Aorta (tissue), 5 donors: Measurements from ENCODE around the gene DNAAF1. TPM values are rescaled to one million over a fixed set of nuclear protein-coding genes. Genes with fewer than 3 reads are reported as not detected.

Experiments used
- ATAC-seq: fragments of 200-7000 bp; cut with Tn5 transposase; one replicate; pipeline ENCODE4 v1.9.1; 2022; ENCODE audit warnings: moderate library complexity; ENCODE audit not compliant: low FRiP score
- DNase-seq, 2 donors: peaks; one replicate each; pipeline ENCODE4 v3.0.0-alpha.2; 2020
- H3K27ac ChIP-seq, 2 donors: one replicate each; pipeline ENCODE4 v1.5.1; 2013; ENCODE audit warnings: low read length in 2 of 2, mild to moderate bottlenecking in 2 of 2, moderate library complexity in 2 of 2, control low read depth in 1 of 2, inconsistent platforms in 1 of 2, low read depth in 1 of 2
- H3K27me3 ChIP-seq, 2 donors: one replicate each; pipeline ENCODE4 v1.6.1; 2013; ENCODE audit warnings: control low read depth in 1 of 2, low read length in 1 of 2, mild to moderate bottlenecking in 1 of 2, moderate library complexity in 1 of 2; ENCODE audit not compliant: insufficient read depth in 2 of 2, control insufficient read depth in 1 of 2
- H3K36me3 ChIP-seq, 2 donors: one replicate each; pipeline ENCODE4 v1.6.1; 2013; ENCODE audit warnings: control low read depth in 1 of 2, low read length in 1 of 2, mild to moderate bottlenecking in 1 of 2; ENCODE audit not compliant: insufficient read depth in 2 of 2, control insufficient read depth in 1 of 2
- H3K4me1 ChIP-seq, 2 donors: one replicate each; pipeline ENCODE4 v1.6.1; 2013; ENCODE audit warnings: low read length in 2 of 2, control low read depth in 1 of 2, mild to moderate bottlenecking in 1 of 2, moderate library complexity in 1 of 2; ENCODE audit not compliant: insufficient read depth in 2 of 2, control insufficient read depth in 1 of 2
- H3K4me3 ChIP-seq, 2 donors: one replicate each; pipeline ENCODE4 v1.5.1; 2013; ENCODE audit warnings: low read length in 2 of 2, control low read depth in 1 of 2, mild to moderate bottlenecking in 1 of 2
- H3K9me3 ChIP-seq: one replicate; pipeline ENCODE4 v1.6.1; 2013; ENCODE audit warnings: mild to moderate bottlenecking, low read length; ENCODE audit not compliant: control insufficient read depth
- WGBS, 2 donors: extraction: QIAGEN DNeasy Blood & Tissue Kit; methylation state at CpG; one replicate each; pipeline ENCODE4 v1.1.7; 2013; 5-methylcytosine and 5-hydroxymethylcytosine counted together
- intact Hi-C, 2 donors: fragments of 100-400 bp; cut with DNase I; formaldehyde crosslinking; loops; one replicate each; pipeline versions ENCODE4 v1.14.2 to v1.15.0; 2022
- polyA plus RNA-seq, 2 donors: library from polyadenylated mRNA; stranded (reverse); fragments of 200-250 nt; gene quantifications; one replicate each; pipeline ENCODE4 v1.2.3, GENCODE V29; 2013
- total RNA-seq, 2 donors: library from RNA; stranded (reverse); fragmentation: NEBNext Ultra II Directional; extraction: Animal tissue kit (Norgen Biotek cat#: 25700); gene quantifications; one replicate each; pipeline ENCODE4 v1.2.1, GENCODE V29; 2021
- donor health status: healthy with polysubstance abuse.
- donor health status: Bipolar disorder and iron deficiency.
- donor health status: DM: no; HTN: no; CAD: no.
- donor health status: DM: no; HTN: no; CAD: no.
- donor health status: DM: yes; HTN: yes; CAD: no.

Gene DNAAF1
- total and polyA plus RNA-seq, 4 donors: 0.19 to 1.4 (median 0.48) TPM; not detected in 1

DNA sequence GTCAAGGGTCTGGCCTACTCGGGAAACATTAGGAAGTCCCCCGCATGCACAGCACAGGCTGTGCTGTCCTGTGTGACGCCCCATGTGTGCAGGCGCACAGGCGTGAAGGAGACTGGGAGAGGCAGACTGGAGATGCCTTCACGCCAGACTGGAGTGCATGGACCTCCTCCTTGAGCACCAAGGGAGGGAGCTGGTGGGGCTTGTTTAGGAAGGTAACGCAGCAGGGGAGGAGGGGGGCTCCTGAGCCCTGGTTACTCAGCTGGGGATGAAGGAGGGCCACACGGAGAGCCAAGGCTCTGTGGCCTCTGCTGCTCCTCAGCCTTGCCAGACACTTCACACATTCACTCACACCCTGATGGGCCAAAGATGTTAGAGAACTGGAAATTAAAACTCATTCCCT lies 7.8 kb upstream of the DNAAF1 start:
- intact Hi-C loops: no loop called here
- ATAC-seq (no peak), DNase-seq (no peak)
- H3K9me3 ChIP-seq: no peaks in the 10 kb centered on the region
- 82 to 84% methylated on average over 8 of the region's 8 CpGs for WGBS, 2 donors
- H3K27me3 ChIP-seq: no peaks in the 10 kb centered on the region
- no peaks in the 10 kb centered on the region for H3K4me1 ChIP-seq
- no peaks in the 10 kb centered on the region for H3K36me3 ChIP-seq
- H3K27ac ChIP-seq: no peak overlapping the region
- H3K4me3 ChIP-seq: no peak overlapping the region

GRCh38 chr16:84137769-84138357 lies 7.2 kb upstream of the DNAAF1 start:
- Histone ChIP-seq H3K27me3 (no peaks in the 10 kb centered on the region), H3K4me1 (no peaks in the 10 kb centered on the region), H3K9me3 (no peaks in the 10 kb centered on the region), H3K36me3 (no peaks in the 10 kb centered on the region), H3K4me3 (no peak overlapping the region), H3K27ac (no peak overlapping the region)
- no peak for DNase-seq
- WGBS, 2 donors: 92 to 95% methylated on average over 7 of the region's 7 CpGs
- intact Hi-C loops: no loop called here
- no peak for ATAC-seq

DNA sequence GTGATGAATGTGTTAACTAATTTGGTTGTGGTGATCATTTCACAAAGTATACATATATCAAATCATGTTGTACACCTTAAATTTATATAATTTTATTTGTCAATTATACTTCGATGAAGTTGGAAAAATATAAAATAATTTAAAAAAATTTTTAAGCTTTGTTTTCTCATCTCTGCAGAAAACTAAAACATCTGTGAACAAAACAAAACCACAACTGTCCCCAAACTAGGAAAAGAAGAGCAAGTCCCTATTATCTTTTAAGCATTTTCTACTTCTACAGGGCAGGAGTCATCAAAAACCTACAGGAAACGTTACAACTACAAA lies 6.6 kb upstream of the DNAAF1 start:
- Histone ChIP-seq H3K4me3 (no peak overlapping the region), H3K36me3 (no peaks in the 10 kb centered on the region), H3K9me3 (no peaks in the 10 kb centered on the region), H3K4me1 (no peaks in the 10 kb centered on the region), H3K27ac (no peak overlapping the region), H3K27me3 (no peaks in the 10 kb centered on the region)
- no peak for DNase-seq
- intact Hi-C loops: no loop called here
- WGBS, 2 donors: 65 to 71% methylated on average over 2 of the region's 2 CpGs
- ATAC-seq: no peak

- Histone ChIP-seq H3K27me3 (no peaks in the 10 kb centered on the region), H3K9me3 (no peaks in the 10 kb centered on the region), H3K4me1 (no peaks in the 10 kb centered on the region), H3K27ac (no peak overlapping the region), H3K36me3 (no peaks in the 10 kb centered on the region), H3K4me3 (no peak overlapping the region)
- intact Hi-C loops: no loop called here
- ATAC-seq (peak; percentile 24), DNase-seq (no peak)
- WGBS, 2 donors: 76 to 77% methylated on average over 14 of the region's 14 CpGs
These were observed 6.1 kb upstream of the DNAAF1 start for GRCh38 chr16:84138824-84139627.

DNA sequence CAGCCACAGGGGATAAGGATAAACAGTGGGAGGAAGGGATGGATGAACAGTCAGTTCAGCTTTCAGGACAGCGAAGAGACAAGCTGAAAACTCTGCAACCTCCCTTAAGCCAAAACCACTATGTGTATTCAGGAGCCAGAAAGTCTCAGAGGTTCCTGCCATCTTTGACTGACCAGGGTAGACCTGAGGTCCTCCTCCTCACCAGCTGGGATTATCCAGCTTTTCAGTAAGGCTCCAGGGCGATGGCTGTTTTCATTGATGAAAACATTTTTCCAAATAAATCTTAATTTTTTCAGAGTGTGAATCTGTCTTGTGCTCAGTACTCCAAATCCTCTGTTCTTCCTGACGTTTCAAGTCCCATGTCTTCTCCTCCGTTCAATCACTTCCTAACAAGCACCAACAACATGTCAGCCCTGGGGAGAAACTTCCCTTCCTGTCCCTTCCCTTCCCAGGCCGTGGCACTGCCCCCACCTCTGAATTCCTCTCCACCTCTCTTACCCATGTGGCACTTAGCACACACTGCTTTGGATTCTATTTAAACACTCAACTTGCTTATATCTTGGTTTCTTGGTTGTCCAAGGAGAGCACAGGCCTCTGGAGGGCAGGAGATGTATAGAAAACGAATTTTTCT lies 5.4 kb upstream of the DNAAF1 start:
- intact Hi-C loops: no loop called here
- Histone ChIP-seq H3K4me3 (no peak overlapping the region), H3K27me3 (no peaks in the 10 kb centered on the region), H3K4me1 (no peaks in the 10 kb centered on the region), H3K36me3 (no peaks in the 10 kb centered on the region), H3K27ac (no peak overlapping the region), H3K9me3 (no peaks in the 10 kb centered on the region)
- ATAC-seq (no peak), DNase-seq (no peak)
- 77 to 78% methylated on average over 6 of the region's 6 CpGs for WGBS, 2 donors

- Histone ChIP-seq H3K4me1 (no peaks in the 10 kb centered on the region), H3K9me3 (no peaks in the 10 kb centered on the region), H3K27ac (no peak overlapping the region), H3K36me3 (no peaks in the 10 kb centered on the region), H3K4me3 (no peak overlapping the region), H3K27me3 (no peaks in the 10 kb centered on the region)
- ATAC-seq (no peak), DNase-seq (no peak)
- WGBS, 2 donors: 80 to 86% methylated on average over 13 of the region's 13 CpGs
- intact Hi-C loops: no loop called here
These were observed 3.9 kb upstream of the DNAAF1 start for GRCh38 chr16:84141143-84141670.

DNA sequence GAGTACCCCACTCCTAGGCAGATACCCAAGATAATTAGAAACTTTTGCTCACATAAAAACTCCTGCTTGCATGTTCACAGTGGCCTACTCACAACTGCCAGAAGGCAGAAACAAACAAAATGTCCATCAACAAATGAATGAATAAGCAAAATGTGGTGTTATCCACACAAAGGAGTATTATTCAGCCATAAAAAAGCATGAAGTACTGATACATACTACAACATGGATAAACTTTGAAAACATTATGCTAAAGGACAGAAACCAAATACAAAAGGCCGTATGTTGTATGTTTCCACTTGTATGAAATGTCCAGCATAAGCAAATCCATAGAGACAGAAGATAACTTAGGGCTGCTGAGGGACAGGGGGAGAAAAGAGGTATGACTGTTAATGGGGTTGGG lies 2.0 kb upstream of the DNAAF1 start:
- Histone ChIP-seq H3K36me3 (no peaks in the 10 kb centered on the region), H3K27me3 (no peaks in the 10 kb centered on the region), H3K4me1 (no peaks in the 10 kb centered on the region), H3K4me3 (no peak overlapping the region), H3K9me3 (no peaks in the 10 kb centered on the region), H3K27ac (no peak overlapping the region)
- DNase-seq (no peak), ATAC-seq (no peak)
- 94 to 100% methylated on average over 1 of the region's 1 CpG for WGBS, 2 donors
- intact Hi-C loops: no loop called here

DNA sequence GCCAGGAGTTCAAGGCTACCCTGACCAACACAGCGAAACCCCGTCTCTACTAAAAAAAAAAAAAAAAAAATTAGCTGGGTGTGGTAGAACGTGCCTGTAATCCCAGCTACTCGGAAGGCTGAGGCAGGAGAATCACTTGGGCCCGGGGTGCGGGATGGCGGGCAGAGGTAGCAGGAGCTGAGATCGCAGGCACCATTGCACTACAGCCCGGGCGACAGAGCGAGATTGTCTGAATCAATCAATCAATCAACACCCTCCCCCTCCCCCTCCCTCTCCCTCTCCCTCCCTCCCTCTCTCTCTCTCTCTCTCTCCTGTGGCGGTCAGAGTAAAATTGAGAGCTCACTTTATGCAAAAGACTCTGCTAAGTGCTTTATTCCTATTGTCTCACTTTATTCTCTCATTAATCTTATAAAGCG lies 1.3 kb upstream of the DNAAF1 start:
- DNase-seq (no peak), ATAC-seq (no peak)
- no peaks in the 10 kb centered on the region for H3K36me3 ChIP-seq
- H3K9me3 ChIP-seq: no peaks in the 10 kb centered on the region
- H3K27ac ChIP-seq: no peak overlapping the region
- peak overlapping the region in 1 of 2 donors; percentile 89 for H3K4me3 ChIP-seq
- H3K4me1 ChIP-seq: no peaks in the 10 kb centered on the region
- intact Hi-C loops: no loop called here
- no peaks in the 10 kb centered on the region for H3K27me3 ChIP-seq
- 30 to 36% methylated on average over 10 to 13 of the region's 13 CpGs for WGBS, 2 donors
